Small intestine (tissue), 7 donors: ENCODE data around the gene CYP46A1. TPM values are rescaled to one million over a fixed set of nuclear protein-coding genes. Genes with fewer than 3 reads are reported as not detected.

ENCODE experiments used
- DNase-seq, 2 donors: peaks; one replicate each; pipeline versions ENCODE4 v3.0.0 to v3.0.0-alpha.2; 2013
- FAIRE-seq: peaks from 2 replicates; lab custom pipeline; 2012; peaks lifted over from hg19 to GRCh38; lab: Jason Lieb, UNC
- H3K27ac ChIP-seq, 3 donors: one replicate each; pipeline ENCODE4 v1.5.1; 2013; ENCODE audit warnings: low read length in 2 of 3, mild to moderate bottlenecking in 2 of 3, control low read depth in 1 of 3, inconsistent platforms in 1 of 3, low read depth in 1 of 3, moderate library complexity in 1 of 3
- H3K27me3 ChIP-seq, 3 donors: one replicate each; pipeline ENCODE4 v1.6.1; 2013; ENCODE audit warnings: low read length in 3 of 3, inconsistent platforms in 1 of 3; ENCODE audit not compliant: control insufficient read depth in 3 of 3, insufficient read depth in 3 of 3
- H3K36me3 ChIP-seq, 3 donors: one replicate each; pipeline ENCODE4 v1.6.1; 2013; ENCODE audit warnings: low read length in 3 of 3, inconsistent platforms in 1 of 3, low read depth in 1 of 3, mild to moderate bottlenecking in 1 of 3, moderate library complexity in 1 of 3; ENCODE audit not compliant: control insufficient read depth in 3 of 3, insufficient read depth in 2 of 3
- H3K4me1 ChIP-seq, 3 donors: one replicate each; pipeline ENCODE4 v1.6.1; 2013; ENCODE audit warnings: low read length in 2 of 3, inconsistent platforms in 1 of 3, low read depth in 1 of 3, mild to moderate bottlenecking in 1 of 3, moderate library complexity in 1 of 3; ENCODE audit not compliant: control insufficient read depth in 3 of 3, insufficient read depth in 2 of 3
- H3K4me3 ChIP-seq, 3 donors: one replicate each; pipeline ENCODE4 v1.5.1; 2013; ENCODE audit warnings: low read length in 3 of 3, control low read depth in 1 of 3, inconsistent platforms in 1 of 3, low read depth in 1 of 3, mild to moderate bottlenecking in 1 of 3, moderate library complexity in 1 of 3
- H3K9me3 ChIP-seq, 2 donors: one replicate each; pipeline ENCODE4 v1.6.1; 2013; ENCODE audit warnings: low read depth in 1 of 2, low read length in 1 of 2; ENCODE audit not compliant: control insufficient read depth in 2 of 2, insufficient read depth in 1 of 2
- WGBS, 3 donors: extraction: QIAGEN DNeasy Blood & Tissue Kit; methylation state at CpG; one replicate each; pipeline ENCODE4 v1.1.7; 2013; 5-methylcytosine and 5-hydroxymethylcytosine counted together
- polyA plus RNA-seq, 4 donors: library from polyadenylated mRNA; stranded (reverse) in 3 of 4; unstranded in 1 of 4; fragments of 200-250 nt in 3 of 4; fragments of 120-200 nt in 1 of 4; gene quantifications; one replicate each; pipeline versions ENCODE4 v1.2.1 to v1.2.3, GENCODE V29; 2013
- donor health status: healthy with polysubstance abuse.
- donor health status: control.
- donor health status: control.
- donor health status: Bipolar disorder and iron deficiency.
- donor health status: healthy.

The CYP46A1 gene
- polyA plus RNA-seq, 4 donors, result 0.64 to 0.96 TPM; not detected in 2

GRCh38 chr14:99732436-99733210, 48.5 kb downstream of the CYP46A1 start:
- no peak for FAIRE-seq
- 75 to 84% (median 76%) methylated on average over 22 to 23 of the region's 23 CpGs for WGBS, 3 donors
- Histone ChIP-seq H3K9me3 (no peaks in the 10 kb centered on the region), H3K4me3 (no peak overlapping the region), H3K27ac (no peak overlapping the region), H3K27me3 (peaks cover 0 to 9% (median 0%) of the 10 kb centered on the region in 3 donors), H3K36me3 (no peaks in the 10 kb centered on the region), H3K4me1 (peaks cover 0 to 17% (median 0%) of the 10 kb centered on the region in 3 donors)
- DNase-seq, result no peak

GRCh38 chr14:99733211-99733539, 49.1 kb downstream of the CYP46A1 start:
- H3K27ac ChIP-seq, result no peak overlapping the region
- FAIRE-seq, result no peak

GRCh38 chr14:99733540-99734405, 49.7 kb downstream of the CYP46A1 start:
- FAIRE-seq, result no peak
- Histone ChIP-seq H3K9me3 (no peaks in the 10 kb centered on the region), H3K4me1 (peaks cover 0 to 17% (median 0%) of the 10 kb centered on the region in 3 donors), H3K27me3 (peaks cover 0 to 11% (median 0%) of the 10 kb centered on the region in 3 donors), H3K4me3 (no peak overlapping the region), H3K27ac (peak overlapping the region in 1 of 3 donors; percentile 56), H3K36me3 (no peaks in the 10 kb centered on the region)
- 73 to 79% (median 74%) methylated on average over 25 to 26 of the region's 26 CpGs for WGBS, 3 donors
- no peak for DNase-seq

More at GRCh38 chr14:99733211-99733539, 49.1 kb downstream of the CYP46A1 start:
- H3K4me3 ChIP-seq, result no peak overlapping the region
- H3K4me1 ChIP-seq, result peaks cover 0 to 17% (median 0%) of the 10 kb centered on the region in 3 donors
- 65 to 72% (median 65%) methylated on average over 6 of the region's 6 CpGs for WGBS, 3 donors
- DNase-seq, result no peak
- no peaks in the 10 kb centered on the region for H3K36me3 ChIP-seq
- H3K9me3 ChIP-seq, result no peaks in the 10 kb centered on the region
- peaks cover 0 to 11% (median 0%) of the 10 kb centered on the region in 3 donors for H3K27me3 ChIP-seq

- Histone ChIP-seq H3K36me3 (no peaks in the 10 kb centered on the region), H3K4me1 (peaks cover 0 to 17% (median 0%) of the 10 kb centered on the region in 3 donors)
- FAIRE-seq, result no peak
Measured at GRCh38 chr14:99734406-99735051, 50.4 kb downstream of the CYP46A1 start.

GRCh38 chr14:99735189-99736135, 51.4 kb downstream of the CYP46A1 start:
- Histone ChIP-seq H3K9me3 (no peaks in the 10 kb centered on the region), H3K27me3 (peaks cover 0 to 11% (median 0%) of the 10 kb centered on the region in 3 donors), H3K4me1 (peaks cover 0 to 17% (median 0%) of the 10 kb centered on the region in 3 donors), H3K27ac (no peak overlapping the region), H3K4me3 (no peak overlapping the region), H3K36me3 (no peaks in the 10 kb centered on the region)
- FAIRE-seq (no peak), DNase-seq (no peak)
- WGBS, 3 donors, result 63 to 76% (median 67%) methylated on average over 13 of the region's 13 CpGs

More at GRCh38 chr14:99734406-99735051, 50.4 kb downstream of the CYP46A1 start:
- Histone ChIP-seq H3K9me3 (no peaks in the 10 kb centered on the region), H3K27ac (peak overlapping the region in 1 of 3 donors; percentile 56), H3K27me3 (peaks cover 0 to 11% (median 0%) of the 10 kb centered on the region in 3 donors), H3K4me3 (no peak overlapping the region)
- 25 to 73% (median 41%) methylated on average over 18 of the region's 18 CpGs for WGBS, 3 donors
- no peak for DNase-seq

GRCh38 chr14:99736603-99737371, 52.7 kb downstream of the CYP46A1 start:
- WGBS, 3 donors, result 20 to 31% (median 20%) methylated on average over 10 of the region's 10 CpGs
- H3K27ac ChIP-seq, result peak overlapping the region in 1 of 3 donors; percentile 57
- peaks cover 0 to 11% (median 0%) of the 10 kb centered on the region in 3 donors for H3K27me3 ChIP-seq
- peak in 1 of 2 donors; percentile 4 for DNase-seq
- H3K4me3 ChIP-seq, result no peak overlapping the region
- no peak for FAIRE-seq
- peaks cover 0 to 13% (median 0%) of the 10 kb centered on the region in 3 donors for H3K4me1 ChIP-seq
- H3K9me3 ChIP-seq, result no peaks in the 10 kb centered on the region
- H3K36me3 ChIP-seq, result no peaks in the 10 kb centered on the region

- no peaks in the 10 kb centered on the region for H3K9me3 ChIP-seq
- DNase-seq (peak; percentile 20 to 40), FAIRE-seq (no peak)
- H3K4me1 ChIP-seq, result peaks cover 0 to 13% (median 0%) of the 10 kb centered on the region in 3 donors
- no peaks in the 10 kb centered on the region for H3K36me3 ChIP-seq
- H3K4me3 ChIP-seq, result peak overlapping the region in 2 of 3 donors; percentile 24
- WGBS, 3 donors, result 0 to 15% (median 4%) methylated on average over 15 to 26 of the region's 26 CpGs
- H3K27me3 ChIP-seq, result peaks cover 0 to 11% (median 0%) of the 10 kb centered on the region in 3 donors
- peak overlapping the region in 1 of 3 donors; percentile 57 for H3K27ac ChIP-seq
Measured at GRCh38 chr14:99737451-99737951, 53.4 kb downstream of the CYP46A1 start.
